ENCODE data around the gene PRSS21. TPM values are rescaled to one million over a fixed set of nuclear protein-coding genes. Genes with fewer than 3 reads are reported as not detected.
A peak's percentile ranks its signal among the peaks of the same experiment; 100 is the strongest.

Gene PRSS21
- total and polyA plus RNA-seq, 2 donors from 2014 or later = 0.54 TPM; not detected in 1

DNA sequence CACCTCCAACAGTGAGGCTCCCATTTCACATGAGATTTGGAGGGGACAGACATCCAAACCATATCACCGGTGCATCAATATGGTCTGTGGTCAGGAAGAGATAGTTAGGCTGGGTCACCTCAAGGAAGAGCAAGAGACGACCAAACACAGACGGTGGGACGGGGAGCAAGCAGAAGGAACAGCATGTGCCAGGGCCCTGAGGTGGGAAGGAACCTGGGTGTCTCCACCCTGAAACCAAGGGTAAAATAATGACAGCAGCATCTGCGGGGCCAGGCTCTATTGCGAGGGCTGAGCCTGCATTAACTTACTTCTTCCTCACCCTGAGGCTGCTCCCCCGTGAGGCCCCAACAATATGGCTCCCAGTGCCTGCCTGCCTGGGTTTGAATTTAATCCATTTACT lies 8.9 kb upstream of the PRSS21 start:
- TF ChIP-seq, protein P1, sequence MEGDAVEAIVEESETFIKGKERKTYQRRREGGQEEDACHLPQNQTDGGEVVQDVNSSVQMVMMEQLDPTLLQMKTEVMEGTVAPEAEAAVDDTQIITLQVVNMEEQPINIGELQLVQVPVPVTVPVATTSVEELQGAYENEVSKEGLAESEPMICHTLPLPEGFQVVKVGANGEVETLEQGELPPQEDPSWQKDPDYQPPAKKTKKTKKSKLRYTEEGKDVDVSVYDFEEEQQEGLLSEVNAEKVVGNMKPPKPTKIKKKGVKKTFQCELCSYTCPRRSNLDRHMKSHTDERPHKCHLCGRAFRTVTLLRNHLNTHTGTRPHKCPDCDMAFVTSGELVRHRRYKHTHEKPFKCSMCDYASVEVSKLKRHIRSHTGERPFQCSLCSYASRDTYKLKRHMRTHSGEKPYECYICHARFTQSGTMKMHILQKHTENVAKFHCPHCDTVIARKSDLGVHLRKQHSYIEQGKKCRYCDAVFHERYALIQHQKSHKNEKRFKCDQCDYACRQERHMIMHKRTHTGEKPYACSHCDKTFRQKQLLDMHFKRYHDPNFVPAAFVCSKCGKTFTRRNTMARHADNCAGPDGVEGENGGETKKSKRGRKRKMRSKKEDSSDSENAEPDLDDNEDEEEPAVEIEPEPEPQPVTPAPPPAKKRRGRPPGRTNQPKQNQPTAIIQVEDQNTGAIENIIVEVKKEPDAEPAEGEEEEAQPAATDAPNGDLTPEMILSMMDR (IDR thresholded peaks at IDR 0.05; ENCODE audit: borderline replicate concordance, extremely low read depth, insufficient read depth) = no peak
- DNase-seq = peak in 1 of 5 donors; percentile 7

DNA sequence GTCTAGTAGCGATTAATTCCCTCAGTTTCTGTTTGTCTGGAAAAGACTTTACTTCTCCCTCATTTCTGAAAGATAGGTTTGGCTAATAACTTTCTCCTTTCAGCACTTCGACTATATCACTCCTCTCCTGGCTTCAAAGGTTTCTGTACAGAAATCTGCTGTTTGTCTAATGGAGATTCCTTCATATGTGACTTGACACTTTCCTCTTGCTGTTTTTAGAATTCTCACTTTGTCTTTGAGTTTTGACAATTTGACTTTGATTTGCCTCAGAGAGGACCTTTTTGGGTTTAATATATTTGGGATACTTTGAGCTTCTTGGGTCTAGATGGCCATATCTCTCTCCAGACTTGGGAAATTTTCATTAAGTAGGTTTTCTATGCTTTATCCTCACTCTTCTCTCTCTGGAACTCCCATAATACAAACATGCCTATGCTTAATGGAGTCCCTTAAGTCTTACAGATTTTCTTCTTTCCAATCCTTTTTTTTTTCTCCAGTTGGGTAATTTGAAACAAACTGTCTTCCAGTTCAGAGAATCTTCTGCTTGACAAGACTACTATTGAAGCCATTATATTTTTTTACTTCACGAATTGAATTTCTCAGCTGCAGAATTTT lies 7.8 kb upstream of the PRSS21 start:
- Histone ChIP-seq H3K9ac (ENCODE audit: low read length in 3 of 3) (no peak overlapping the region), H3K27ac (ENCODE audit: low read depth in 2 of 2, low read length in 2 of 2) (no peak overlapping the region), H3K27me3 (ENCODE audit: control insufficient read depth, insufficient read depth, low read length) (no peaks in the 10 kb centered on the region), H3K9me3 (ENCODE audit: control insufficient read depth in 2 of 3, insufficient read depth in 1 of 3, low read length in 3 of 3) (peaks cover 0 to 4% (median 0%) of the 10 kb centered on the region in 3 donors), H3K4me3 (ENCODE audit: low read length in 3 of 3) (no peak overlapping the region), H3K4me1 (ENCODE audit: control insufficient read depth in 2 of 3, insufficient read depth in 2 of 3, low read depth in 1 of 3, low read length in 3 of 3) (no peaks in the 10 kb centered on the region), H3K36me3 (ENCODE audit: control insufficient read depth in 2 of 3, insufficient read depth in 3 of 3, low read length in 3 of 3) (no peaks in the 10 kb centered on the region)
- DNase-seq (no peak), FAIRE-seq (no peak)
- TF ChIP-seq, protein P1 (IDR thresholded peaks at IDR 0.05; ENCODE audit: borderline replicate concordance, extremely low read depth, insufficient read depth) = no peak
- intact Hi-C loops (cut with DNase I) = no loop called here

More for the DNA sequence above, 8.9 kb upstream of the PRSS21 start:
- Histone ChIP-seq H3K4me3 (ENCODE audit: low read length in 3 of 3) (no peak overlapping the region), H3K9ac (ENCODE audit: low read length in 3 of 3) (no peak overlapping the region), H3K36me3 (ENCODE audit: control insufficient read depth in 2 of 3, insufficient read depth in 3 of 3, low read length in 3 of 3) (no peaks in the 10 kb centered on the region), H3K4me1 (ENCODE audit: control insufficient read depth in 2 of 3, insufficient read depth in 2 of 3, low read depth in 1 of 3, low read length in 3 of 3) (no peaks in the 10 kb centered on the region), H3K27me3 (ENCODE audit: control insufficient read depth, insufficient read depth, low read length) (no peaks in the 10 kb centered on the region), H3K27ac (ENCODE audit: low read depth in 2 of 2, low read length in 2 of 2) (no peak overlapping the region), H3K9me3 (ENCODE audit: control insufficient read depth in 2 of 3, insufficient read depth in 1 of 3, low read length in 3 of 3) (peaks cover 0 to 9% (median 0%) of the 10 kb centered on the region in 3 donors)
- no peak for FAIRE-seq
- intact Hi-C loops (cut with DNase I) = no loop called here

DNA sequence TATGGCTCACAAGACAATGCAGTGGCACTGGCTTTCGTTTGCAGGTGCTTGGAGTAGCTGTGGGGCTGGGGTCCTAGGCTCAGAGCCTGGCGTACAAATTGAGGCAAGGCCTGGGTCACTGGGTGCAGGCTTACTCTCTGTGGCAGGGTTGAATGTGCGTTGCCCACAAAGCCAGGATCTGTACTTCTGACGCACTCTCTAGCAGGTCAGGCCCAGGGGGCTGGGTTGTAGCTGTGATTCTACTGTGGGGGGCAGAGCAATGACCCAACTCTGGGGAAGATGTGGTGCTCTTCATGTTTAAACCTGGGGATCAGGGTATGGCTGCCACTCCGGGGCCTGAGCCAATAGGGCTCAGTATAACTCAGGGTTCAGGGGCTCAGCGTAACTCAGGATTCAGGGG lies 6.4 kb upstream of the PRSS21 start:
- H3K36me3 ChIP-seq (ENCODE audit: control insufficient read depth in 2 of 3, insufficient read depth in 3 of 3, low read length in 3 of 3) = no peaks in the 10 kb centered on the region
- H3K4me3 ChIP-seq (ENCODE audit: low read length in 3 of 3) = no peak overlapping the region
- no peak overlapping the region for H3K9ac ChIP-seq (ENCODE audit: low read length in 3 of 3)
- H3K27me3 ChIP-seq (ENCODE audit: control insufficient read depth, insufficient read depth, low read length) = no peaks in the 10 kb centered on the region
- DNase-seq (peak in 1 of 5 donors; percentile 13), FAIRE-seq (no peak)
- no peaks in the 10 kb centered on the region for H3K4me1 ChIP-seq (ENCODE audit: control insufficient read depth in 2 of 3, insufficient read depth in 2 of 3, low read depth in 1 of 3, low read length in 3 of 3)
- TF ChIP-seq, protein P1 (IDR thresholded peaks at IDR 0.05; ENCODE audit: borderline replicate concordance, extremely low read depth, insufficient read depth) = no peak
- H3K9me3 ChIP-seq (ENCODE audit: control insufficient read depth in 2 of 3, insufficient read depth in 1 of 3, low read length in 3 of 3) = no peaks in the 10 kb centered on the region
- intact Hi-C loops (cut with DNase I) = no loop called here
- no peak overlapping the region for H3K27ac ChIP-seq (ENCODE audit: low read depth in 2 of 2, low read length in 2 of 2)

All from kidney (tissue), 14 donors.